CD4-positive, alpha-beta T cell treated with Interleukin-17A for 4 hours (primary cell): Measurements from ENCODE around the gene LIN7B.
A peak's percentile ranks its signal among the peaks of the same experiment; 100 is the strongest.

Experiments used
- DNase-seq: peaks from one replicate; pipeline ENCODE4 v3.0.0-alpha.2; 2020; ENCODE audit warnings: mixed read lengths

LIN7B gene

DNA sequence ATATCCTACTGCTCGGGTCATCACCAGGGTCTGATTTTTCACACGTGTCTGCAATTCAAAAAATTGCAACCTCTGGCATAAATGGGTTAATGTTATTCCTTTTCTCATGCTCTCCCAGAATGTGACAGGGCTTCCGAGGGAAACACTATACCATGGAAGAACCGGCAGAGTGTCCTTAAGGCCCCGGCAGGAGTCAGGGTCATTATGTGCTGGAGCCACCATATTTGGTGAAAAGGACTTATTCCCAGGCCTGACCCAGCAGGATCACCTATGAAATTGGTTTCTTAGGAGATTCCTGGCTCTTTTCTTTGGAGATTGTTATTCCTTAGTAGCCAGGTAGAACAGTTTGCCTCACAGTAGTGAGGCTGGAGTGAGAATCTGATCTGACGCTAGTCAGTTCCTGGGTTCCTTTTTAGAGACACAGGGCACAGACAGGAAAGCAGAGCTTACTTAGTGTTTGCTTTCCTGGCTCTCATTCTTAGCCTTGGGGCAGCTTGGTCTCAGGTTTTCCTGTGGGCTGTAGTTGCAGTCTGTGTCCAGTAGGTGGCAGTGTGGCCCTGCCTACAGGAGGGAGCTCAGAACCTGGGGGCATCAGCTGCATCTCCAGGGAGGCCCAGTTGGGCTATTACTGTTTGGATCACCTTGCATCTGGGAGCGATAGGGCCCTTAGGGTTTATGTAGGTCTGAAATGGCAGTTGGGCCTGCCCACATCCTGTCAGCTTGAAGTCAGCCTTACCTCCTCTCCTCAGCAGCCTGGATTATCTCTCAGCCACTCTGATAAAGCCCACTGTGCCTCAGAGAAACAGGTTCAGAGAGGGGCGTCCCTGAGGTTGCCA lies 16.5 kb upstream of the LIN7B start:
- DNase-seq, result peak; percentile 77

DNA sequence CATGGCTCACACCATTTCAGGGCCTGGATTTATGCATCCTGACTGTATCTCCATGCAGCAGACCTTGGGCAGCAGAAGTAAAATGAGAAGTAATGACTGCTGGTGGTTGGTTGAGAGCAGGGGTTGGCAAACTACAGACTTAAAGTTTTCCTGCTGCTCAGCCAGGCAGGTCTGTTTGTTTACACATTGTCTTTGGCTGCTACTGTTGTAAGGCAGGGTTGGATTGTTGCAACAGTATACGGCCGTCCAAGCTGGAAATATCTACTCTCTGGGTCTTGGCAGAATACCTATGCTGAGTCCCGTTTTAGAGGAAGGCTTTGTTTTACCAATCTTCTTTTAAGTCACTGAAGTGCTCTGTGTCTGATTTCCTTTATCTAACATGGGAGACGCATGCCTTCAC lies 15.4 kb upstream of the LIN7B start:
- no peak for DNase-seq

DNA sequence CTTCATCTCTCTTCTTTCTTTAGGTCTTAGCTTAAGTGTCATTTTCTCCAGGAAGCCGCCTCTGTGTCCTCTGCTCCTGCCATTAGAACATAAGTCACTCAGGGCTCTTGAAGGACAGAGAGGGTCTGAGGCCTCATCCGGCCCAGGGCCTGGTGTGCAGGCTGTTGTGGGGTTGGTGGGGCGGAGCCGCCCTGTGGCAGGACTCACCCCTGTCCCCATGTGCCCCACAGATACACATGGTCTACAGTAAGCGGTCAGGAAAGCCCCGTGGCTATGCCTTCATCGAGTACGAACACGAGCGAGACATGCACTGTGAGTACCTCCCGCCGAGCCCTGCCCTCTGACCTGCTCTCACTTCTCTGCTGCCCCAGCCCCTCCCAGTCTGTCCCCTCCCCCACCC lies 13.0 kb upstream of the LIN7B start:
- DNase-seq, result no peak

DNA sequence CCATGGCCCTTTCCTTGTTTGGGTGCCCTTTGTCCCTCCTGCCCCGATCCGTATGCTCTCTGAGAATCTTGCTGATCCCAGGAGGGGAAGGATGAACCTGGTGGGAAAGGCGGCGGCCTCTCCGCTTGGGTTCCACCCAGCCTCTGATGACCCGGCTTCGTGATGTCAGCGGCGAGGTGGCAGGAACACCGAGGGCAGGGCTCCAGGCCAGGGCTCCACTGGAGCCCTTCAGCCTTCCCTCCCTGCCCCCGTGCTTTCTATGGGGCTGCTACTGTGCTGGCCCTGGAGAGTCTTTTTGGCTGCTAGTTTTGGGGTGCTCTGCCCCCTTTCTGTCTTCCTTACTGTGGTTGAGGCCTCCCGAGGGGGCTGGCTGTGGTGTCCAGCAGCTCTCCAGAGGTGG lies 11.9 kb upstream of the LIN7B start:
- DNase-seq, result no peak

DNA sequence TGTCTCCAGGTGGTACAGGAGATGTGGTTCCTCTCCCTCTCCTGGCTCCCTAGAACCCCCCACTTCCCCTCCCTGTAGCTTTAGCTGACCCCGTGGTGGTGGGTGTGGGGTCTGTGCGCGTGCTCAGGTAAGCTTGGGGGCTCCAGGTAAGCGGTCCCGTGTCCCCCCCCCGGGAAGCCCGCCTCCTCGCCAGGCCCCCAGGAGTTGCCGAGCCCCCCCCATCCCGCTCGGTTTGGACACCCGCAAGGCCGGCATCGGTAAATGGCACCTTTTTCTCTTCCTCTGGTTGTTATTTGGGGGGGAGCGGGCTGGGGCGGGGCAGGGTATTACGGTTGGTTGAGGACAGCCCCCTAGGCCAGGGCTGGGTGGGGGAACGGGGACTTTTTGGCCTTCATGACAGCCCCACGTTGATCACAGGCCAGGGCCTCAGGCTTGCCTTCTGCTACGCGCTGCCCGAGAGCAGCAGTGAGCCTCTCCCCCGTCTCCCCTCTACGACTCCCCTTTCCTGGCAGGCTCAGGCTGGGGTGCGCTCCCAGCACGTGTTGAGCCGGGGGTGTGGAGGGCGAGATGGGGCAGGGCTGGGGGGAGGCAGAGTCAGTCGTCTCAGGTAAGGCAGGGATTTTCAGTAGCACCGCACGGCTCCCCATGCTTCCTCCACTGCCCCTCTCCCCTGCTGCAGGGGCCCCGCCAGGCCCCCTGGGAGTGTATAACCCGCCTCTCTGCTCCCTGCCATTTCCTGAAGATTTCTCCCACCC lies 10.7 kb upstream of the LIN7B start:
- DNase-seq, result no peak

DNA sequence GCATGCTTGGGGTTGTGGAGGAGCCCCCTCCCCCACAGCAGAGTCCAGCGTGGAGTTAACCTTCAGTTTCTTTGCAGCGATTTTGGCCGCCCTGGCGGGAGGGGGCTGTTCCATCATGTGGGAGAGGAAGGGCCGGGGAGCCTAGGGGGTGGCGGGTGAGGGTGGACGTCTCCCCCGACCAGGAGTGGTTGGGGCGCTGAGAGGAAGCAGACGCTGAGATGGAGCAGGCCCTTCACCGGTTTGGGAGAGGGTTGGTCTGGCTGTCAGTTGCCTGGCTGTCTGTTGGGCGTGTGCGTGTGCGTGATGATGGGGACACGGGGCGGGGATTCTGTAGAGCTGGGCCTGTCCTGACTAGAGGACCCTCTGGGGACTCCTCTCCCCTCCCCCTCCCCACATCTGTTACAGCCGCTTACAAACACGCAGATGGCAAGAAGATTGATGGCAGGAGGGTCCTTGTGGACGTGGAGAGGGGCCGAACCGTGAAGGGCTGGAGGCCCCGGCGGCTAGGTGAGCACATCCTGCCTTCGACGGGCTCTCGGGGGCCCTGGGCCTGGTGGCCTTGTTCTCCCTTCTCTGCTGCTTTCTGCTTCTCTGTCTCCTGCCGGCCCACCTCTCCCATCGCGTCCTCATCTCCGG lies 9.8 kb upstream of the LIN7B start:
- DNase-seq, result no peak

DNA sequence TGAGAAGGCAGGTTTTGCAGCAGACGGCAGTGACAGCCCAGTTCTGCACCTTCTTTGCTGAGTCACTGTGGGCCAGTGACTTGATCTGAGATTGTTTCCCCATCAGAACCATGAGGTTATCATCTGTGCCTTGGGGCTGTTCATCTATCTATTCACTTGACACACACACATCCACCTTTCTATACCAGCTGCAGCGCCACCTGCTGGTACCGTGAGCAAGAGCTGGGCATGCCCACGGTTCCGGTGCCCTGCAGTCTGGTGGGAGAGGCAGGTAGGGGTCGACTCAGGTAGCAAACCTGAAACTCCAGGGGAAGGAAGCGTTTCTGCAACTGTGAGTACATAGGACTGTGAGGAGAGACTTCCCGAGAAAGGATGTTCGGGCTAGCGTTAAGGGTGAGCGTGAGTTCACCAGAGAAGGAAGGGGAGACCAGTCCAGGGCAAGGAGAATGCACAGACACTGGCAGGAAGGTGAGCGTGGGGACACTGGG lies 7.5 kb upstream of the LIN7B start:
- peak; percentile 79 for DNase-seq

DNA sequence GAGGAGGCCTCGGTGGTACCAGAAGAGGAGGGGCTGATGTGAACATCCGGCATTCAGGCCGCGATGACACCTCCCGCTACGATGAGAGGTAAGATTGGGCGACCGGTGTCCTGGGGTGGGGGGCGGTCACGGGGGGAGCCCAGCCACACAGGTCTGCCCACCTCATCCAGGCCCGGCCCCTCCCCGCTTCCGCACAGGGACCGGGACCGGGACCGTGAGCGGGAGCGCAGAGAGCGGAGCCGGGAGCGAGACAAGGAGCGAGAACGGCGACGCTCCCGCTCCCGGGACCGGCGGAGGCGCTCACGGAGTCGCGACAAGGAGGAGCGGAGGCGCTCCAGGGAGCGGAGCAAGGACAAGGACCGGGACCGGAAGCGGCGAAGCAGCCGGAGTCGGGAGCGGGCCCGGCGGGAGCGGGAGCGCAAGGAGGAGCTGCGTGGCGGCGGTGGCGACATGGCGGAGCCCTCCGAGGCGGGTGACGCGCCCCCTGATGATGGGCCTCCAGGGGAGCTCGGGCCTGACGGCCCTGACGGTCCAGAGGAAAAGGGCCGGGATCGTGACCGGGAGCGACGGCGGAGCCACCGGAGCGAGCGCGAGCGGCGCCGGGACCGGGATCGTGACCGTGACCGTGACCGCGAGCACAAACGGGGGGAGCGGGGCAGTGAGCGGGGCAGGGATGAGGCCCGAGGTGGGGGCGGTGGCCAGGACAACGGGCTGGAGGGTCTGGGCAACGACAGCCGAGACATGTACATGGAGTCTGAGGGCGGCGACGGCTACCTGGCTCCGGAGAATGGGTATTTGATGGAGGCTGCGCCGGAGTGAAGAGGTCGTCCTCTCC lies 6.3 kb upstream of the LIN7B start:
- DNase-seq, result no peak

DNA sequence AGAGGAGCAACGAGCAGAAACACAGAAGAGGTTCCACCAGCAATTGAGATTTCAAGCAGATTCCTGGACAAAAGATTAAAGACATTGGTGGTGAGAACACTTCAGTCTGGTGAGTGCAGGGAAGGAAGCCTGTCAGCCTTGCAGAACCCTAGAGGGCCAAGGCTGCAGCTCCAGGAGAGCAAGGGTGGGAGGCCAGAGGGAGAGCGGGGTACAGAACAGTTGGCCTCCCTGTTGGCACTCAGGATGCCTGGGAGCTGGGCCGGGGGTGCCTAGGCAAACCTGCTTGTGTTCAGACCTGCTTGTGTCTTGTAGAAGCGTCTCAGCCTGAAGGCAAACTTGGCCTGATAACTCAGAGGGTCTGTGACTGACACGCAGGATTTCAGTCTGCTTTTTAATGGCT lies 5.1 kb upstream of the LIN7B start:
- no peak for DNase-seq

DNA sequence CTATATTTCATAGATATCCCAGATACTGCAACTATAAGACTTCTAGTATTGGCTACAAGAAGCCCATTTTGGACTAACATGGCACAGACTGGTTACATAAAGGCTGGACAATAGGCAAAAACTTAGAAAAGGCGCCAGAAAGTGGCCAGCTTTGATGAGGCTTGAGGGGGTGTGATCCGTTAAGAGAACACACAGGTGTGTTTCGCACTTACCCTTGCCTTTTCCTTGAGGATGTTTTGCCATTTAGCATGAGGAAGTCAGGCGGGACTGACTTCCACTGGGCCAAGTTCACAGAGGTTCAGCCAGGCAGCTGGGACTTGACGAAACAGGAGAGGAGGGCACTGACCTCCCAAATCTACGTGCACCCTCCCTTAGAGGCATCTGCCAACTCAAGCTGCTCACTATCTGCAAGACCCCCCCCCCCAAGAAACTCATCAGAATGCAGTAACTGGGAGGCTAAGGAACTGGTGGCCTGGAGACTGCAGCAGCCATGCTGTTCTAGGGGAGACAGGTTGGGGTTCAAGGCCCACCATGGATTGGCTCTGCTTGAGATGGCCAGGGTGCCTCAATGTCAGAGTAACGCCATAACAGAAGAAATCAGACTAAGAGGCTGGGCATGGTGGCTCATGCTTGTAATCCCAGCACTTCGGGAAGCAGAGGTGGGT lies 4.5 kb upstream of the LIN7B start:
- no peak for DNase-seq

DNA sequence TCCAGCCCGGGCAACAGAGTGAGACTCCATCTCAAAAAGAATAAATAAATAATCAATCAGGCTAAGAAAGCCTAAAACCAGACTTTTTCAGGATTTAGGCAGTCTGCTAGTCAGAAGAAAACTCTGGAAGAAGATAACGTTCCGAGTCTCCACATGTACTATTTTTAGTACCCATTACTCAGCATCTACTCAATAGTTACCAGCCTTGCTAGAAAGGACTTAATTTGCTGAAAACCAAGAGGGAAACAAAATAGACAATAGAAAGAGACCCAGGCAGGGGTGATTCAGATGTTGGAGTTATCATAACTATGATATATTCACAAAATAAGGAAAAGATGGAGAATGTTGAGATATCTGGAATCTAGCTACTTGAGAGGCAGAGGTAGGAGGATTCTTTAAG lies 3.6 kb upstream of the LIN7B start:
- no peak for DNase-seq

DNA sequence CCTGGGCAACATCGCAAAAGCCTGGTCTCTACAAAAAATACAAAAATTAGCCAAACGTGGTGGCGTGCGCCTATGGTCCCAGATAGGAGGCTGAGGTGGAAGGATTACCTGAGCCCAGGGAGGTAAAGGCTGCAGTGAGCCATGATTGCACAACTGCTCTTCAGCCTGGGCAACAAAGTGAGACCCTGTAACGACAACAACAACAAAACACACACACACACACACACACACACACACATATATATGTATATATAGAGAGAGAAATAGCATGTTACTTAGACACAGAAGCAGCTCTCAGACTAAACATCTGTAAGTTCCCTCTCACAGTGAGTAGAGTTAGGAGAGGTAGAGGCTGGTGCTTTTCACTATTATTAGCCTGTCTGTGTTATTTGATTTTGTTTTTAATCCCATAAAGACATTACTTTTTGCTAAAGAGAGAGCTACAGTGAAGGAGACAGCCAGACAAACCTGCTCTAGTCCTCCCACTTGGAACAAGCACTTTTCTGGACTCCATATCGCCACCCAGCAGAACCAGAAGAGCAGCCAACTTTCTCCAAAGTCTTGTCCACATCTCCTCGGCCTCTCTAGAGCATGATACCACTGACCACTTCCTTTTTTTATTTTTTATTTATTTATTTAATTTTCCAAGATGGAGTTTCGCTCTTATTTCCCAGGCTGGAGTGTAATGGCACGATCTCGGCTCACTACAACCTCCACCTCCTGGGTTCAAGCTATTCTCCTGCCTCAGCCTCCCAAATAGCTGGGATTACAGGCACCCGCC lies 2.8 kb upstream of the LIN7B start:
- no peak for DNase-seq

DNA sequence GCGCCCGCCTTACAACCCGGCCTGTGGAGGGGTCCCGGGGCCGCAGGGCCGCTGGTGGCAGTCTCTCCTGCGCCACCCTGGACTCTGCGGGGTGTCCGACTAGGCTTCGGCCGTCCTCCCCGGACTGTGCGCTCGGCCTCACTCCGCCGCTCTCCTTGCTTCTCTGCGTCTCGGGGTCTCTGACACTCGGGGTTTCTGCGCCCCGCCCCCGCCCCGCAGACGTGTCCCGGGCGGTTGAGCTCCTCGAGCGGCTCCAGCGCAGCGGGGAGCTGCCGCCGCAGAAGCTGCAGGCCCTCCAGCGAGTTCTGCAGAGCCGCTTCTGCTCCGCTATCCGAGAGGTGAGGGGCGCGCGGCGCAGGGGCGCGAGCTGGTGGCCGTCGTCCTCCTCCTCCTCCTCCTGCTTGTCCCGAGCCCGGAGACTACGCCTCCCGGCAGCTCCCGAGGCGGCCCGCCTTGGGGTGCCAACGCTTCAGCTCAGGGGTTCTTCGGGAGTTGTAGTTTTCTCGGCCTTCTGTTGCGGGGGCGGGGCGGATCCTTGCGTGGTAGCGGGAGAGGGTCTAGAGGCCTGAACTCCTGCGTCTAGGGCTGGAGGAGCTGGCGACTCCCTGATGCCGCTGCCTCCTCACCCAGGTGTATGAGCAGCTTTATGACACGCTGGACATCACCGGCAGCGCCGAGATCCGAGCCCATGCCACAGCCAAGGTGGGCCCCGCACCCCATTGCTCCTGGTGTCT lies 627 bp downstream of the LIN7B start:
- DNase-seq, result peak; percentile 71

DNA sequence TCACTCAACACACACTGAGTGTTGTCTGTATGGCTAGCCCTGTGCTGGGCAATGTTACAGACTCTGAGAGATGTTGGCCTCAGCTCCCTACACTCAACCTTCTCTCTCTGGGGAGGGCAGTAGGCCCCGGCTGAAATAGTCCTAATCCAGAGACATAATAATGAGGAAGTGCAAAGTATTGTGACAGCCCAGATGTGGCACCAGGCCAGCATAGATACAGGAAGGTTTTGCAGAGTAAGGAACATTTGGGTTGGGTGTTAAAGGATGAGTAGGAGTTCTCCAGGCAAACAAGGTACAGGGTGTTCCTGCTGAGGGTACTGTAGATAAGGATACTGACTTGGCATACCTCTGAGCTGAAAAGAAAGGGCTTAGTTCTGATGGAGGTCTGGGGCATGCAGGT lies 2.4 kb downstream of the LIN7B start:
- DNase-seq, result no peak

DNA sequence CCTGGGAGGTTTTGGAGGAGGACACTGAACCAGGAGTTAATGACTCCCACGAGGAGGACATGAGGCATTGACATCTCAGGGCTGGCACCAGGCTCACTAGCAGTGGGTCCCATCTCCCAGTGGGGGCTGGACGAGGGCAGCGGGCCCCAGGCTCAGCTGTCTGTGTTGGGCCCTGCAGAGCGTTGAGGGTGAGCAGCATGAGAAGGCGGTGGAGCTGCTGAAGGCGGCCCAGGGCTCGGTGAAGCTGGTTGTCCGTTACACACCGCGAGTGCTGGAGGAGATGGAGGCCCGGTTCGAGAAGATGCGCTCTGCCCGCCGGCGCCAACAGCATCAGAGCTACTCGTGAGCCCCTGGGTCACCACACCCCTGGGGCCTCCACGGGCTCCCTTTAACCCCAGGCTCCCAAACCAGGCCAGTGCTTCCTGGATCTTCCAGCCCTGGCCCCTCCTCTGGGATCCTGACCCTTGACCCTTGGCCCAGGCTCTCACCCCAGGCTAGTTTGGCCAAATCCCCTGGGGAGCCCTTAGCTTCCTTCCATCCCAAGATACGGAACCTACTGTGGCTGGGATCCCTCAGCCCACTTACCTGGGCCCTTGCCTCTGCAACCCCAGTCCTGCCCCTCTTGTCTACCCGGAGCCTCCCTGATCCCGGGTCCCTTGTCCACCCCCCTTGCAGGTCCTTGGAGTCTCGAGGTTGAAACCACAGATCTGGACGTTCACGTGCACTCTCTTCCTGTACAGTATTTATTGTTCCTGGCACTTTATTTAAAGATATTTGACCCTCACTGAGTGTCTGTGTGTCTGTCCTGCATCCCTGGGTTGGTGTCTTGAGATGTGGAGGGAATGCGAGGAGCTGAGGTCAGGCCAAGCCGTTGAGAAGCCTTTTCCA lies 3.8 kb downstream of the LIN7B start:
- DNase-seq, result no peak

DNA sequence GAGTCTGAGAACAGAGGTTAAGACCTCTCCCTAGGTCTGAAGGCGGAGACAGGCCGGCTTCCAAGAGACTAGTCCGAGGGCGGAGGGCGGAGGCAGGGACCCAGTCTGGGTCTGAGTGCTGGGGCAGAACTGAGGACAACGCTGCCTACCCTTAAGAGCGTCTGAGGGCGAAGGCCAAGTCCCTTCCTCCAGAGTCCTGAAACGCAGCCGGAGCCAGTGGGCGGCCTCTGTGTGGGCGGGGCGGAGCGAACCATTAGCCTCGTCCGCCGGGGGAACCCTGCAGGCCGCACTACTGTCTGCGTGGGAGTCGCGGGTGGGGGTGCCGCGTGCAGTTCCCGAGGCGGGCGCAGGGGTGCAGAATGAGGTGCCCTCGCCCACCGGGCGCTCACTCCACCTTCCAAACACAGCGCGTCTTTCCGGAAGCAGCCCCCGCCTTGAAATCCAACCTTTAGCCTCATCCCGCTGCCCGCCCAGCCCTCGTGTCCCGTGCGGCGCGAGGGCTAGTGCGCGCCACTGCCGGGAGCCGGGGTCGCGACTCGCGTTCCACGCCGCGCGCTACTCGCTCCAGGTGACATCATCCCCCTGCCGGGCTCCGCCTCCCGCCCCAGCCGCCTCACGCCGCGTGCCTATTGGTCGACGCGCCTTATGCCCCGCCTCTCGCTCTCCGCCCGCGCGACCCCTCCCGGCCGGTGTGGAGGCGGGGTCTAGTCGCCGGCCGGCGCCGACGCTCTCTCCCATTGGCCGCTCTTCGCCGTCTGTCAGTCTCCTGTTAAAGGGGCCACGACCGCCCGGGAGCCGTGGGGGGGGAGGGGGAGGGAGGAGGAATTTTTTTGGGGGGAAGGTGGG lies 4.6 kb downstream of the LIN7B start, which contains the start of gene C19orf73:
TSS of gene C19orf73 (minus strand) at position 579 of the 846 bp plus-strand sequence. CDS start at position 458, 121 bp downstream.
- peak; percentile 98 for DNase-seq

DNA sequence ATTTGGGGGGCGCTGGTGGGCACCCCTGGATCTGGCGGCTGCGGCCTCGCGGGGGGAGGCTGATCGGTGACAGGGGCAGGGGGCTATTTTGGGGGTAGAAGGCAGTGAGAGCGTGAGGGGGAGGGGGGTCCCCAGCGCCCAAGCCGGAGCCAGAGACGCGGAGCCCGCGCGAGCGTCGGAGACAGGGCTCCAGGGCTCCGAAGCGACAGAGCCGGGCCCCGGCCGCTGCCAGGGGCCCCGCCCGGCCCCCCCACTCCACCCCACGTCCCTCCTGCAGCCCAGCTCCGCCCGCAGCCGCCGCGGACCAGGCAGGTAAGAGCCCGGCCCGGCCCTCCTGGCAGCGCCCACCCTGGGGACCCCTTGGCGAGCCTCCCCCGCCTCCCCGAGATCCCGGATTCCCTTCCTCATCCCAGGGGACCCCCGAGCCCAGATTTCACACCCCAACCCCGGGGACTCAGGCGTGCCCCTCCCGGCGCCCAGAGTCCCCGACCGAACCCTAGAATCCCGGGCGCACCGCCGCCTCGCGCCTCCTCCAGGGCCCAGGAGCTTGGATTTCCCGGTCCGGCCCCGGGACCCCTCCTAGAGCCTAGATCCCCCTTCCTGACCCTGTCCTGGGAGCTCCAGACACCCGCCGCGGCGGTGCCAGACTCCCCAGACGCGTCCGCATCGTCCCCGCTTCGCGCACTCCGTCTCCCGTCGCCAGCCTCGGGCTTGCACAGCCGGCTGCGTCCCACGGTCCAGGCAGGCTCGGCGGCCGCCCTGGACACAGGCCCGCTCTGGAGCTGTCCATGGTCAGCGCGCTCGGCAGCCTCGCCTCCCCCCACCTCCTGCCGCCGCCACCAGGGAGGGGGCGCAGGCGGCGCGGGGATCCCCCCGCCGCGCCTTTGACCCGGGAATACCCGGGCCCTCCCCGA lies 5.5 kb downstream of the LIN7B start, which contains the start of gene PPFIA3:
TSS of gene PPFIA3 (plus strand) at position 134 of the 914 bp plus-strand sequence. CDS start 8,330 bp downstream, outside the sequence.
- DNase-seq, result peak; percentile 26
